Thymus (tissue), 11 donors: ENCODE measurements around the gene PCSK6. TPM values are rescaled to one million over a fixed set of nuclear protein-coding genes. Genes with fewer than 3 reads are reported as not detected.

Experiments used
- DNase-seq, 9 donors: peaks; one replicate each; pipeline ENCODE4 v3.0.0-alpha.2; 2013; ENCODE audit warnings: low spot score in 9 of 9, low read depth in 6 of 9, missing footprints in 1 of 9
- H3K27ac ChIP-seq, 2 donors: one replicate each; pipeline ENCODE4 v1.5.1; 2013; ENCODE audit warnings: control low read depth in 1 of 2, low read depth in 1 of 2, low read length in 1 of 2, mild to moderate bottlenecking in 1 of 2, moderate library complexity in 1 of 2
- H3K27me3 ChIP-seq, 2 donors: one replicate each; pipeline ENCODE4 v1.5.1; 2013; ENCODE audit warnings: low read length in 1 of 2; ENCODE audit not compliant: control insufficient read depth in 2 of 2, insufficient read depth in 1 of 2
- H3K36me3 ChIP-seq, 2 donors: one replicate each; pipeline ENCODE4 v1.5.1; 2013; ENCODE audit warnings: low read length in 1 of 2, mild to moderate bottlenecking in 1 of 2, moderate library complexity in 1 of 2; ENCODE audit not compliant: control insufficient read depth in 2 of 2, insufficient read depth in 2 of 2
- H3K4me1 ChIP-seq, 2 donors: one replicate each; pipeline ENCODE4 v1.5.1; 2013; ENCODE audit warnings: low read length in 2 of 2; ENCODE audit not compliant: control insufficient read depth in 2 of 2, insufficient read depth in 2 of 2
- H3K4me3 ChIP-seq, 2 donors: one replicate each; pipeline ENCODE4 v1.5.1; 2013; ENCODE audit warnings: low read length in 2 of 2, control low read depth in 1 of 2, mild to moderate bottlenecking in 1 of 2
- H3K9me3 ChIP-seq, 2 donors: one replicate each; pipeline ENCODE4 v1.5.1; 2013; ENCODE audit warnings: low read length in 1 of 2, mild to moderate bottlenecking in 1 of 2; ENCODE audit not compliant: control insufficient read depth in 2 of 2, insufficient read depth in 1 of 2
- WGBS: extraction: QIAGEN DNeasy Blood & Tissue Kit; methylation state at CpG from one replicate; pipeline ENCODE4 v1.1.7; 2013; 5-methylcytosine and 5-hydroxymethylcytosine counted together
- polyA plus RNA-seq: library from polyadenylated mRNA; stranded (reverse); fragments of 200-250 nt; gene quantifications from one replicate; pipeline ENCODE4 v1.2.3, GENCODE V29; 2013
- total RNA-seq: library from RNA; stranded (reverse); fragments of 120-200 nt; gene quantifications from one replicate; pipeline ENCODE4 v1.2.4, GENCODE V29; 2013
- donor health status: healthy.

PCSK6 gene
- total and polyA plus RNA-seq, 2 donors: 10.1 to 10.5 TPM

GRCh38 chr15:101308604-101309435 lies 180.7 kb downstream of the PCSK6 start:
- DNase-seq: no peak
- H3K27me3 ChIP-seq: no peaks in the 10 kb centered on the region
- no peaks in the 10 kb centered on the region for H3K9me3 ChIP-seq
- no peak overlapping the region for H3K4me3 ChIP-seq
- no peaks in the 10 kb centered on the region for H3K4me1 ChIP-seq
- 92% methylated on average over 20 of the region's 20 CpGs for WGBS
- no peaks in the 10 kb centered on the region for H3K36me3 ChIP-seq
- H3K27ac ChIP-seq: no peak overlapping the region

GRCh38 chr15:101307897-101308603 lies 181.5 kb downstream of the PCSK6 start:
- H3K36me3 ChIP-seq: no peaks in the 10 kb centered on the region
- H3K27ac ChIP-seq: no peak overlapping the region
- WGBS: 81% methylated on average over 16 of the region's 16 CpGs
- H3K4me1 ChIP-seq: no peaks in the 10 kb centered on the region
- no peaks in the 10 kb centered on the region for H3K27me3 ChIP-seq
- no peak overlapping the region for H3K4me3 ChIP-seq
- DNase-seq: no peak
- H3K9me3 ChIP-seq: no peaks in the 10 kb centered on the region

- no peaks in the 10 kb centered on the region for H3K27me3 ChIP-seq
- DNase-seq: peak in 2 of 9 donors; percentile 17 to 42
- no peak overlapping the region for H3K4me3 ChIP-seq
- no peak overlapping the region for H3K27ac ChIP-seq
- H3K9me3 ChIP-seq: no peaks in the 10 kb centered on the region
- H3K36me3 ChIP-seq: no peaks in the 10 kb centered on the region
- H3K4me1 ChIP-seq: no peaks in the 10 kb centered on the region
- 78% methylated on average over 24 of the region's 24 CpGs for WGBS
Measured at GRCh38 chr15:101307048-101307896, 182.2 kb downstream of the PCSK6 start.

GRCh38 chr15:101306341-101307047 lies 183.0 kb downstream of the PCSK6 start:
- H3K36me3 ChIP-seq: no peaks in the 10 kb centered on the region
- H3K4me1 ChIP-seq: no peaks in the 10 kb centered on the region
- H3K4me3 ChIP-seq: no peak overlapping the region
- DNase-seq: no peak
- no peaks in the 10 kb centered on the region for H3K9me3 ChIP-seq
- 89% methylated on average over 10 of the region's 10 CpGs for WGBS
- H3K27me3 ChIP-seq: no peaks in the 10 kb centered on the region
- no peak overlapping the region for H3K27ac ChIP-seq

- no peaks in the 10 kb centered on the region for H3K36me3 ChIP-seq
- no peaks in the 10 kb centered on the region for H3K9me3 ChIP-seq
- H3K27me3 ChIP-seq: no peaks in the 10 kb centered on the region
- 96% methylated on average over 8 of the region's 8 CpGs for WGBS
- H3K4me1 ChIP-seq: no peaks in the 10 kb centered on the region
- DNase-seq: no peak
- no peak overlapping the region for H3K27ac ChIP-seq
- no peak overlapping the region for H3K4me3 ChIP-seq
Measured at GRCh38 chr15:101305820-101306255, 183.7 kb downstream of the PCSK6 start.

GRCh38 chr15:101303408-101303807 lies 186.1 kb downstream of the PCSK6 start:
- Histone ChIP-seq H3K27ac (no peak overlapping the region), H3K36me3 (no peaks in the 10 kb centered on the region)
- 83% methylated on average over 4 of the region's 4 CpGs for WGBS

GRCh38 chr15:101296418-101297405 lies 192.8 kb downstream of the PCSK6 start:
- H3K27ac ChIP-seq: no peak overlapping the region
- 94% methylated on average over 9 of the region's 9 CpGs for WGBS
- H3K36me3 ChIP-seq: peaks cover 0 to 7% of the 10 kb centered on the region in 2 donors
- H3K4me1 ChIP-seq: peaks cover 10 to 12% of the 10 kb centered on the region in 2 donors
- no peak overlapping the region for H3K4me3 ChIP-seq
- H3K9me3 ChIP-seq: no peaks in the 10 kb centered on the region
- no peak for DNase-seq
- H3K27me3 ChIP-seq: no peaks in the 10 kb centered on the region

More at GRCh38 chr15:101303408-101303807, 186.1 kb downstream of the PCSK6 start:
- Histone ChIP-seq H3K9me3 (no peaks in the 10 kb centered on the region), H3K4me3 (no peak overlapping the region), H3K4me1 (no peaks in the 10 kb centered on the region), H3K27me3 (no peaks in the 10 kb centered on the region)
- DNase-seq: no peak
